Smooth muscle cell (in vitro differentiated cells): ENCODE results near the gene ZSWIM3. TPM values are rescaled to one million over a fixed set of nuclear protein-coding genes. Genes with fewer than 3 reads are reported as not detected.

Source experiments
- DNase-seq: peaks from one replicate; lab custom pipeline; 2025; ENCODE audit not compliant: unreplicated experiment; lab: John Stamatoyannopoulos, UW
- H2AFZ ChIP-seq: fragments of 200-600 bp; sonication (generic); 2 replicates; pipeline ENCODE4 v1.6.0; 2016; ENCODE audit warnings: antibody characterized with exemption, low read depth, mild to moderate bottlenecking
- H3F3A ChIP-seq: fragments of 200-600 bp; sonication (generic); 2 replicates; pipeline ENCODE4 v1.6.0; 2017; ENCODE audit warnings: antibody characterized with exemption, low read depth
- H3K27ac ChIP-seq: fragments of 200-600 bp; sonication (generic); 2 replicates; pipeline ENCODE4 v1.5.1; 2016; ENCODE audit warnings: low read depth, mild to moderate bottlenecking
- H3K27me3 ChIP-seq: fragments of 200-600 bp; sonication (generic); 2 replicates; pipeline ENCODE4 v1.6.1; 2016; ENCODE audit warnings: low read depth, mild to moderate bottlenecking
- H3K36me3 ChIP-seq: fragments of 200-600 bp; sonication (generic); 2 replicates; pipeline ENCODE4 v1.5.1; 2016; ENCODE audit warnings: low read depth
- H3K4me1 ChIP-seq: fragments of 200-600 bp; sonication (generic); 2 replicates; pipeline ENCODE4 v1.5.1; 2016; ENCODE audit warnings: low read depth
- H3K4me2 ChIP-seq: fragments of 200-600 bp; sonication (generic); 2 replicates; pipeline ENCODE4 v1.6.0; 2016; ENCODE audit warnings: mild to moderate bottlenecking
- H3K4me3 ChIP-seq: fragments of 200-600 bp; sonication (generic); 2 replicates; pipeline ENCODE4 v1.5.1; 2016; ENCODE audit warnings: mild to moderate bottlenecking
- H3K79me2 ChIP-seq: fragments of 200-600 bp; sonication (generic); 2 replicates; pipeline ENCODE4 v1.6.0; 2016; ENCODE audit warnings: low read depth, mild to moderate bottlenecking
- H3K9ac ChIP-seq: fragments of 200-600 bp; sonication (generic); 2 replicates; pipeline ENCODE4 v1.6.0; 2016; ENCODE audit warnings: low read depth
- H3K9me3 ChIP-seq: fragments of 200-600 bp; sonication (generic); replicated peaks from 2 replicates; pipeline ENCODE4 v1.5.1; 2016; ENCODE audit warnings: low read depth
- H4K20me1 ChIP-seq: fragments of 200-600 bp; sonication (generic); 2 replicates; pipeline ENCODE4 v1.6.0; 2016; ENCODE audit warnings: low read depth
- CTCF ChIP-seq: fragments of 200-600 bp; sonication (generic); IDR thresholded peaks from 2 replicates; pipeline ENCODE4 v1.5.1; 2017; ENCODE audit warnings: borderline replicate concordance, mild to moderate bottlenecking, antibody characterized with exemption; ENCODE audit not compliant: insufficient read depth, poor library complexity, severe bottlenecking
- WGBS: methylation state at CpG from one replicate; pipeline ENCODE4 v1.1.7; 2016; ENCODE audit warnings: low lambda C conversion rate; 5-methylcytosine and 5-hydroxymethylcytosine counted together
- polyA plus RNA-seq: library from polyadenylated mRNA; unstranded; fragments of >200 nt; fragmentation: Nextera tagmentation; extraction: Ambion mirVana; gene quantifications from 2 replicates; pipeline ENCODE4 v1.2.1, GENCODE V29; 2016
- total RNA-seq: library from RNA; depleted of rRNA; stranded (reverse); fragments of >200 nt; gene quantifications from 2 replicates; pipeline ENCODE4 v1.2.3, GENCODE V29; 2014

ZSWIM3 gene
- total and polyA plus RNA-seq, 2 experiments from 2014 or later, result 1.4 to 4.9 TPM

GRCh38 chr20:45907219-45907948 is 50.0 kb downstream of the ZSWIM3 start:
- Histone ChIP-seq H4K20me1 (no peaks in the 10 kb centered on the region), H3K79me2 (no peaks in the 10 kb centered on the region), H3K4me1 (peaks cover 6% of the 10 kb centered on the region), H3K36me3 (no peaks in the 10 kb centered on the region), H3K9me3 (no peaks in the 10 kb centered on the region), H3F3A (no peaks in the 10 kb centered on the region), H2AFZ (no peak overlapping the region), H3K4me2 (no peak overlapping the region), H3K9ac (no peak overlapping the region), H3K27ac (no peak overlapping the region), H3K27me3 (no peaks in the 10 kb centered on the region), H3K4me3 (no peak overlapping the region)
- DNase-seq, result no peak
- TF ChIP-seq CTCF, result no peak
- WGBS, result 98% methylated on average over 16 of the region's 17 CpGs

GRCh38 chr20:45908084-45908483 is 50.7 kb downstream of the ZSWIM3 start:
- WGBS, result 100% methylated on average over 2 of the region's 2 CpGs
- H3F3A ChIP-seq, result no peaks in the 10 kb centered on the region
- H3K36me3 ChIP-seq, result no peaks in the 10 kb centered on the region
- H3K27ac ChIP-seq, result no peak overlapping the region
- no peak overlapping the region for H2AFZ ChIP-seq
- no peaks in the 10 kb centered on the region for H3K9me3 ChIP-seq
- H3K79me2 ChIP-seq, result no peaks in the 10 kb centered on the region
- no peak overlapping the region for H3K4me2 ChIP-seq
- no peak overlapping the region for H3K4me3 ChIP-seq
- no peak for TF ChIP-seq CTCF
- H4K20me1 ChIP-seq, result no peaks in the 10 kb centered on the region
- no peak overlapping the region for H3K9ac ChIP-seq
- DNase-seq, result no peak
- no peaks in the 10 kb centered on the region for H3K27me3 ChIP-seq
- H3K4me1 ChIP-seq, result peaks cover 10% of the 10 kb centered on the region

GRCh38 chr20:45909336-45909808 is 52.0 kb downstream of the ZSWIM3 start:
- Histone ChIP-seq H3F3A (no peaks in the 10 kb centered on the region), H3K4me2 (no peak overlapping the region), H3K27ac (peak overlapping the region; percentile 12), H3K79me2 (no peaks in the 10 kb centered on the region), H2AFZ (no peak overlapping the region), H3K27me3 (no peaks in the 10 kb centered on the region), H3K4me3 (no peak overlapping the region), H4K20me1 (no peaks in the 10 kb centered on the region), H3K4me1 (peaks cover 10% of the 10 kb centered on the region), H3K36me3 (no peaks in the 10 kb centered on the region), H3K9me3 (no peaks in the 10 kb centered on the region), H3K9ac (no peak overlapping the region)
- DNase-seq, result no peak
- TF ChIP-seq CTCF, result no peak
- 97% methylated on average over 12 of the region's 12 CpGs for WGBS
